ENCODE measurements around the gene ANO6. TPM values are rescaled to one million over a fixed set of nuclear protein-coding genes. Genes with fewer than 3 reads are reported as not detected.

The ANO6 gene
- total RNA-seq, 1 experiment from 2014 or later: 51.4 TPM

DNA sequence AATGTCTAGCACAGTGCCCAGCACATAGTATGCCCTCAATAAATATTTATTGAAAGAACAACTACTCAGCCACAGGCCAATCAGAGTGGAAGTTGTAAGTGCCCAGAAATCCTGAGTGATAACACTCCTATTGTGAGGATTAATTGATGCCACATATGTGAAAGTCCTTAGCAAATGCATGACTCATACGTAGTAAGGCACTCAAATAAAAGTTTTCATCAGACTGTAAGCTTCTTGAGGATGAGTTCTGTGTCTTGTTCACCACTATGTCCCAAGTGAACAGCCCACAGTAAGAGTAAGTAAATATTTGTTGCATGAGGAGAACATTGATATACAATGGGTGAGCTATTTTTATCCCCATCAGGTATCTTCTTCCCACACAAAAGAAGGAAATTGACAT is 24.7 kb upstream of the ANO6 start:
- Histone ChIP-seq H3K9me2 (ENCODE audit: insufficient read depth) (no peaks in the 10 kb centered on the region), H3K4me1 (replicated peaks; ENCODE audit: insufficient read depth) (peaks cover 23% of the 10 kb centered on the region), H3F3A (ENCODE audit: insufficient read depth, low read depth) (peaks cover 15% of the 10 kb centered on the region), H2AFZ (no peak overlapping the region), H3K79me2 (ENCODE audit: low read depth) (no peaks in the 10 kb centered on the region), H3K4me3 (no peak overlapping the region), H3K27me3 (ENCODE audit: insufficient read depth, low read depth) (no peaks in the 10 kb centered on the region), H3K27ac (no peak overlapping the region), H3K9me3 (ENCODE audit: insufficient read depth, low read depth) (no peaks in the 10 kb centered on the region), H4K20me1 (ENCODE audit: insufficient read depth) (no peaks in the 10 kb centered on the region), H3K4me2 (no peak overlapping the region), H3K36me3 (ENCODE audit: low read depth) (no peaks in the 10 kb centered on the region)
- ChIA-PET CTCF (no interaction called here), POLR2A (ENCODE audit: unreplicated experiment) (no interaction called here)
- BruUV-seq (replicated peaks): no TSS peak
- no peak for DNase-seq
- intact Hi-C loops (cut with micrococcal nuclease; ENCODE audit: unreplicated experiment): loop anchor here (5.0 kb wide), 1 partner anchor 76 kb away; no protein-coding TSS in a partner anchor
- no peak for TF ChIP-seq CTCF (conservative IDR thresholded peaks at IDR 0.05)

GRCh38 chr12:45192707-45193106 is 23.2 kb upstream of the ANO6 start:
- TF ChIP-seq CTCF (conservative IDR thresholded peaks at IDR 0.05) (no peak), EZH2 (IDR thresholded peaks at IDR 0.05; ENCODE audit: low read depth) (no peak)
- Histone ChIP-seq H3K27ac (0 out of 2 replicates have a peak overlapping the region, but pooled peaks have one; percentile 42), H3K4me2 (peak overlapping the region; percentile 25; the same call in 1 of the 2 replicates), H3K9me2 (ENCODE audit: insufficient read depth) (no peaks in the 10 kb centered on the region), H3F3A (ENCODE audit: insufficient read depth, low read depth) (peaks cover 15% of the 10 kb centered on the region), H3K79me2 (ENCODE audit: low read depth) (no peaks in the 10 kb centered on the region), H2AFZ (no peak overlapping the region), H3K9me3 (ENCODE audit: insufficient read depth, low read depth) (no peaks in the 10 kb centered on the region), H3K36me3 (ENCODE audit: low read depth) (no peaks in the 10 kb centered on the region), H3K4me1 (replicated peaks; ENCODE audit: insufficient read depth) (peaks cover 23% of the 10 kb centered on the region), H3K4me3 (no peak overlapping the region), H4K20me1 (ENCODE audit: insufficient read depth) (no peaks in the 10 kb centered on the region), H3K27me3 (ENCODE audit: insufficient read depth, low read depth) (no peaks in the 10 kb centered on the region)
- intact Hi-C loops (cut with micrococcal nuclease; ENCODE audit: unreplicated experiment): loop anchor here (5.0 kb wide), 1 partner anchor 75 kb away; no protein-coding TSS in a partner anchor
- ChIA-PET POLR2A (ENCODE audit: unreplicated experiment) (no interaction called here), CTCF (no interaction called here)
- no TSS peak for BruUV-seq (replicated peaks)
- no peak for DNase-seq

DNA sequence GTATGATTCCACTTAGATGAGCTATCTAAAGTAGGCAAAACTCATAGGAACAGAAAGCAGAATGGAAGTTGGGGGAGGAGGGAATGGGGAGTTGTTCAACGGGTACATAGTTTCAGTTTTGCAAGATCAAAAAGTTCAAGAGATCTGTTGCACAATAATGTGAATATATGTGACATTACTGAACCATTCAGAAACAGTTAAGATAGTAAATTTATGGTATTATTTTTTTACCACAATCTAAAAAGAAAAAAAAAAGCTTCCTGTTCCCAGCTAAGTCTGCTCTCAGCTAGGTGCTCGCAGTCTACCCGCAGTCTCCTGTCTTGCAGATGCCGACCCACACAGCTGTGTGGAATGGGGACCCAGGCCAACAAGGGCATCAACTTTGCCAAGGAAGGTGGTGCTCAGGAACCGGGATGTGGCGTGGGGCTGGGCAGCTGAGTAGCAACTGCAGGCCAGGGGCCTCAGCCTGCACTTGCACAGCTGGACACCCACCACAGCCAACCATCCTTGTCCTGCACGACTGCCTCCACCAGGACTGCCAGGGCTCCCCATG is 15.3 kb upstream of the ANO6 start:
- intact Hi-C loops (cut with micrococcal nuclease; ENCODE audit: unreplicated experiment): no loop called here
- Histone ChIP-seq H3K36me3 (ENCODE audit: low read depth) (no peaks in the 10 kb centered on the region), H2AFZ (no peak overlapping the region), H3K27me3 (ENCODE audit: insufficient read depth, low read depth) (no peaks in the 10 kb centered on the region), H3K4me2 (0 out of 2 replicates have a peak overlapping the region, but pooled peaks have one; percentile 3), H4K20me1 (ENCODE audit: insufficient read depth) (no peaks in the 10 kb centered on the region; the same call in 1 of the 2 replicates), H3K9me2 (ENCODE audit: insufficient read depth) (no peaks in the 10 kb centered on the region), H3K4me1 (replicated peaks; ENCODE audit: insufficient read depth) (0 out of 2 replicates have a peak, but pooled peaks cover 9% of the 10 kb centered on the region), H3K9me3 (ENCODE audit: insufficient read depth, low read depth) (no peaks in the 10 kb centered on the region), H3K27ac (no peak overlapping the region), H3F3A (ENCODE audit: insufficient read depth, low read depth) (no peaks in the 10 kb centered on the region), H3K79me2 (ENCODE audit: low read depth) (no peaks in the 10 kb centered on the region), H3K4me3 (no peak overlapping the region)
- CTCF ChIA-PET: no interaction called here
- no TSS peak for BruUV-seq (replicated peaks)
- TF ChIP-seq CTCF (conservative IDR thresholded peaks at IDR 0.05) (no peak), EZH2 (IDR thresholded peaks at IDR 0.05; ENCODE audit: low read depth) (no peak)
- POLR2A ChIA-PET (ENCODE audit: unreplicated experiment): no interaction called here
- no peak for DNase-seq
